ENCODE measurements around the gene NACAD. TPM values are rescaled to one million over a fixed set of nuclear protein-coding genes. Genes with fewer than 3 reads are reported as not detected.

The NACAD gene
- total RNA-seq, 1 experiment from 2014 or later = not detected

GRCh38 chr7:45101748-45102147 is 13.0 kb upstream of the NACAD start:
- Histone ChIP-seq H3K9me3 (ENCODE audit: low read length) (no peaks in the 10 kb centered on the region), H3K9me2 (replicated peaks; ENCODE audit: insufficient read depth, low read length) (no peaks in the 10 kb centered on the region), H3K4me3 (ENCODE audit: low read length) (no peak overlapping the region), H3K79me2 (ENCODE audit: low read length) (0 out of 2 replicates have a peak, but pooled peaks cover under 1% of the 10 kb centered on the region), H3K36me3 (ENCODE audit: insufficient read depth, low read length) (peaks cover 35% of the 10 kb centered on the region), H3K27ac (ENCODE audit: low read length) (no peak overlapping the region), H3K4me1 (ENCODE audit: low read length) (peaks cover 23% of the 10 kb centered on the region), H4K20me1 (ENCODE audit: insufficient read depth, low read depth, low read length) (peaks cover 18% of the 10 kb centered on the region; the same call in 1 of the 2 replicates), H3K9ac (ENCODE audit: low read length) (no peak overlapping the region), H3K4me2 (ENCODE audit: low read depth, low read length, poor library complexity, severe bottlenecking) (no peak overlapping the region), H2AFZ (ENCODE audit: low read length) (no peak overlapping the region), H3K27me3 (ENCODE audit: low read length) (no peaks in the 10 kb centered on the region)
- DNase-seq = no peak

- no peak overlapping the region for H2AFZ ChIP-seq (ENCODE audit: low read length)
- H3K27me3 ChIP-seq (ENCODE audit: low read length) = no peaks in the 10 kb centered on the region
- H3K27ac ChIP-seq (ENCODE audit: low read length) = no peak overlapping the region
- H3K4me3 ChIP-seq (ENCODE audit: low read length) = no peak overlapping the region
- H3K36me3 ChIP-seq (ENCODE audit: insufficient read depth, low read length) = peaks cover 29% of the 10 kb centered on the region
- no peaks in the 10 kb centered on the region for H3K9me3 ChIP-seq (ENCODE audit: low read length)
- no peaks in the 10 kb centered on the region for H3K79me2 ChIP-seq (ENCODE audit: low read length)
- DNase-seq = no peak
- H3K9ac ChIP-seq (ENCODE audit: low read length) = no peak overlapping the region
- no peak overlapping the region for H3K4me2 ChIP-seq (ENCODE audit: low read depth, low read length, poor library complexity, severe bottlenecking)
- H3K4me1 ChIP-seq (ENCODE audit: low read length) = peaks cover 23% of the 10 kb centered on the region
- H4K20me1 ChIP-seq (ENCODE audit: insufficient read depth, low read depth, low read length) = peaks cover 17% of the 10 kb centered on the region; the same call in 1 of the 2 replicates
- H3K9me2 ChIP-seq (replicated peaks; ENCODE audit: insufficient read depth, low read length) = no peaks in the 10 kb centered on the region
Measured at GRCh38 chr7:45100761-45101480, 12.2 kb upstream of the NACAD start.

- no peak overlapping the region for H2AFZ ChIP-seq (ENCODE audit: low read length)
- no peak overlapping the region for H3K4me2 ChIP-seq (ENCODE audit: low read depth, low read length, poor library complexity, severe bottlenecking)
- no peak overlapping the region for H3K9ac ChIP-seq (ENCODE audit: low read length)
- no peaks in the 10 kb centered on the region for H3K79me2 ChIP-seq (ENCODE audit: low read length)
- H3K36me3 ChIP-seq (ENCODE audit: insufficient read depth, low read length) = peaks cover 24% of the 10 kb centered on the region
- H3K9me3 ChIP-seq (ENCODE audit: low read length) = no peaks in the 10 kb centered on the region
- H3K4me1 ChIP-seq (ENCODE audit: low read length) = peaks cover 23% of the 10 kb centered on the region
- no peaks in the 10 kb centered on the region for H3K27me3 ChIP-seq (ENCODE audit: low read length)
- H3K4me3 ChIP-seq (ENCODE audit: low read length) = no peak overlapping the region
- no peaks in the 10 kb centered on the region for H3K9me2 ChIP-seq (replicated peaks; ENCODE audit: insufficient read depth, low read length)
- peaks cover 13% of the 10 kb centered on the region; the same call in 1 of the 2 replicates for H4K20me1 ChIP-seq (ENCODE audit: insufficient read depth, low read depth, low read length)
- no peak overlapping the region for H3K27ac ChIP-seq (ENCODE audit: low read length)
- DNase-seq = no peak
Measured at GRCh38 chr7:45099891-45100760, 11.4 kb upstream of the NACAD start.

- Histone ChIP-seq H3K36me3 (ENCODE audit: insufficient read depth, low read length) (peaks cover 17% of the 10 kb centered on the region; the same call in 1 of the 2 replicates), H4K20me1 (ENCODE audit: insufficient read depth, low read depth, low read length) (peaks cover 6% of the 10 kb centered on the region; the same call in 1 of the 2 replicates), H3K27ac (ENCODE audit: low read length) (no peak overlapping the region)
Measured at GRCh38 chr7:45098983-45099839, 10.4 kb upstream of the NACAD start.

GRCh38 chr7:45092931-45093235 is 4.1 kb upstream of the NACAD start:
- H3K9ac ChIP-seq (ENCODE audit: low read length) = no peak overlapping the region
- peaks cover 11% of the 10 kb centered on the region for H3K4me1 ChIP-seq (ENCODE audit: low read length)
- H3K36me3 ChIP-seq (ENCODE audit: insufficient read depth, low read length) = no peaks in the 10 kb centered on the region
- H3K27ac ChIP-seq (ENCODE audit: low read length) = no peak overlapping the region
- no peak overlapping the region for H2AFZ ChIP-seq (ENCODE audit: low read length)
- H4K20me1 ChIP-seq (ENCODE audit: insufficient read depth, low read depth, low read length) = no peaks in the 10 kb centered on the region
- no peak overlapping the region for H3K4me2 ChIP-seq (ENCODE audit: low read depth, low read length, poor library complexity, severe bottlenecking)
- H3K79me2 ChIP-seq (ENCODE audit: low read length) = no peaks in the 10 kb centered on the region
- peaks cover 4% of the 10 kb centered on the region; the same call in 1 of the 2 replicates for H3K9me3 ChIP-seq (ENCODE audit: low read length)
- no peaks in the 10 kb centered on the region for H3K9me2 ChIP-seq (replicated peaks; ENCODE audit: insufficient read depth, low read length)
- no peak overlapping the region for H3K4me3 ChIP-seq (ENCODE audit: low read length)
- no peaks in the 10 kb centered on the region for H3K27me3 ChIP-seq (ENCODE audit: low read length)
- no peak for DNase-seq

More at GRCh38 chr7:45098983-45099839, 10.4 kb upstream of the NACAD start:
- no peaks in the 10 kb centered on the region for H3K27me3 ChIP-seq (ENCODE audit: low read length)
- H3K9ac ChIP-seq (ENCODE audit: low read length) = no peak overlapping the region
- no peak overlapping the region for H3K4me2 ChIP-seq (ENCODE audit: low read depth, low read length, poor library complexity, severe bottlenecking)
- no peak for DNase-seq
- H2AFZ ChIP-seq (ENCODE audit: low read length) = no peak overlapping the region
- H3K9me3 ChIP-seq (ENCODE audit: low read length) = 0 out of 2 replicates have a peak, but pooled peaks cover 3% of the 10 kb centered on the region
- H3K4me3 ChIP-seq (ENCODE audit: low read length) = no peak overlapping the region
- H3K4me1 ChIP-seq (ENCODE audit: low read length) = peaks cover 23% of the 10 kb centered on the region
- H3K9me2 ChIP-seq (replicated peaks; ENCODE audit: insufficient read depth, low read length) = no peaks in the 10 kb centered on the region
- no peaks in the 10 kb centered on the region for H3K79me2 ChIP-seq (ENCODE audit: low read length)

- Histone ChIP-seq H3K4me2 (ENCODE audit: low read depth, low read length, poor library complexity, severe bottlenecking) (no peak overlapping the region), H3K9ac (ENCODE audit: low read length) (no peak overlapping the region), H2AFZ (ENCODE audit: low read length) (no peak overlapping the region), H3K36me3 (ENCODE audit: insufficient read depth, low read length) (no peaks in the 10 kb centered on the region), H3K27me3 (ENCODE audit: low read length) (no peaks in the 10 kb centered on the region), H3K9me3 (ENCODE audit: low read length) (peaks cover 4% of the 10 kb centered on the region; the same call in 1 of the 2 replicates), H3K27ac (ENCODE audit: low read length) (no peak overlapping the region), H3K9me2 (replicated peaks; ENCODE audit: insufficient read depth, low read length) (no peaks in the 10 kb centered on the region), H3K4me3 (ENCODE audit: low read length) (no peak overlapping the region), H3K79me2 (ENCODE audit: low read length) (no peaks in the 10 kb centered on the region), H3K4me1 (ENCODE audit: low read length) (peaks cover 5% of the 10 kb centered on the region), H4K20me1 (ENCODE audit: insufficient read depth, low read depth, low read length) (no peaks in the 10 kb centered on the region)
- DNase-seq = no peak
Measured at GRCh38 chr7:45092100-45092930, 3.5 kb upstream of the NACAD start.

GRCh38 chr7:45089341-45089891 is 647 bp upstream of the NACAD start:
- Histone ChIP-seq H3K36me3 (ENCODE audit: insufficient read depth, low read length) (no peaks in the 10 kb centered on the region), H3K27me3 (ENCODE audit: low read length) (no peaks in the 10 kb centered on the region), H3K9ac (ENCODE audit: low read length) (no peak overlapping the region), H3K9me2 (replicated peaks; ENCODE audit: insufficient read depth, low read length) (no peaks in the 10 kb centered on the region), H2AFZ (ENCODE audit: low read length) (no peak overlapping the region), H3K27ac (ENCODE audit: low read length) (no peak overlapping the region), H3K4me1 (ENCODE audit: low read length) (no peaks in the 10 kb centered on the region), H3K4me3 (ENCODE audit: low read length) (no peak overlapping the region), H3K9me3 (ENCODE audit: low read length) (peaks cover 3% of the 10 kb centered on the region; the same call in 1 of the 2 replicates), H3K4me2 (ENCODE audit: low read depth, low read length, poor library complexity, severe bottlenecking) (no peak overlapping the region), H4K20me1 (ENCODE audit: insufficient read depth, low read depth, low read length) (no peaks in the 10 kb centered on the region), H3K79me2 (ENCODE audit: low read length) (no peaks in the 10 kb centered on the region)
- no peak for DNase-seq

Data from Karpas-422 (cell line).